T47D (cell line): ENCODE data around the gene DPP3.
"Not testable (repeated sequence)": the region's sequence is repeated elsewhere in the genome, so short reads cannot be mapped to it uniquely, and the experiment has no call there.

Source experiments
- DNase-seq, 2 experiments: peaks; one replicate each; pipeline versions ENCODE4 v3.0.0 to v3.0.0-alpha.2; 2011 to 2012; ENCODE audit warnings: low read depth in 1 of 2, low spot score in 1 of 2
- JUND ChIP-seq: IDR thresholded peaks from 2 replicates; pipeline ENCODE4 v1.6.1; 2012; ENCODE audit warnings: low read depth
- in situ Hi-C: cut with HindIII; loops from 2 replicates; pipeline ENCODE4 v1.10.0; 2016; ENCODE audit warnings: low sequenced_read_pairs, low pct_unique_long_range_greater_than_20kb

The DPP3 gene

DNA sequence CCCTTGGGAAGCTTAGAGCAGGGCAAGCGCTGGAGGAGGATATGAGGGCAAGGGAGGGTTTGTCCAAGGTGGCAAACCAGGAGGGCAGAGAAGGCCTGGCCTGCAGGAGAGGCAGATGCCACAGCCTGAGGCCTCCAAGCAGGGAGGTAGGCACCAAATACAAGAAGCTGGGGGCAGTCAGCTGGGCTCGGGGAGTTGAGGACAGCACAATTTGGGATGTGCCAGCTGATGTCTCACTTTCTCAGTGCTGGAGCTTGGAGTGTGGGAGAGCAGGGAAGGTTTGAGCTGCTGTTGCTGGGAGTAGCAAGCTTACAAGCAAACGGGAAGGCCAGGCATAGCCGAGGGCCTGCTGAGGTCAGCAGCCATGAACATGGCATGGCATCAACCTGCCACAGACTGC is 61.7 kb downstream of the DPP3 start:
- in situ Hi-C loops = no loop called here

DNA sequence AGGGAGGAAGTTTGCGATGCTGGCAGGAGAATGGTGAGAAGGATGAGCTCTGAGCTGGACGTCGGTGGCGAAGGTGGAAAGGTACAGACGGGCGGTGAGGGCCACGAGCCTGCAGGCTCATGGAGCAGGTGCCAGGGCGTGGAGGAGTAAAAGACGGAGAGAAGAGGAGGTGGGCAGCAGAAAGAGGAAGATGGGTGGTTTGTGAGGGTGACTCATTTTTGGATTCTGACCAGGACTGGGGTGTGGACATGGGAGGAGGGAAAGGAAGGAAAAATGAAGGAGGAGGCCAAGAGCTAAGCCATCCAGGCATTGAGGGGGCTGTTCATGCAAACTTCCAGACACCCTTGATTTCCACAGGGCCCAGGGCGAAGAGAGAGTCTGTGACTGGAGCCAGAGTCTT is 62.1 kb downstream of the DPP3 start:
- DNase-seq = no peak
- TF ChIP-seq JUND = no peak
- in situ Hi-C loops = no loop called here

More for the DNA sequence above, 61.7 kb downstream of the DPP3 start:
- no peak for TF ChIP-seq JUND
- DNase-seq = no peak

DNA sequence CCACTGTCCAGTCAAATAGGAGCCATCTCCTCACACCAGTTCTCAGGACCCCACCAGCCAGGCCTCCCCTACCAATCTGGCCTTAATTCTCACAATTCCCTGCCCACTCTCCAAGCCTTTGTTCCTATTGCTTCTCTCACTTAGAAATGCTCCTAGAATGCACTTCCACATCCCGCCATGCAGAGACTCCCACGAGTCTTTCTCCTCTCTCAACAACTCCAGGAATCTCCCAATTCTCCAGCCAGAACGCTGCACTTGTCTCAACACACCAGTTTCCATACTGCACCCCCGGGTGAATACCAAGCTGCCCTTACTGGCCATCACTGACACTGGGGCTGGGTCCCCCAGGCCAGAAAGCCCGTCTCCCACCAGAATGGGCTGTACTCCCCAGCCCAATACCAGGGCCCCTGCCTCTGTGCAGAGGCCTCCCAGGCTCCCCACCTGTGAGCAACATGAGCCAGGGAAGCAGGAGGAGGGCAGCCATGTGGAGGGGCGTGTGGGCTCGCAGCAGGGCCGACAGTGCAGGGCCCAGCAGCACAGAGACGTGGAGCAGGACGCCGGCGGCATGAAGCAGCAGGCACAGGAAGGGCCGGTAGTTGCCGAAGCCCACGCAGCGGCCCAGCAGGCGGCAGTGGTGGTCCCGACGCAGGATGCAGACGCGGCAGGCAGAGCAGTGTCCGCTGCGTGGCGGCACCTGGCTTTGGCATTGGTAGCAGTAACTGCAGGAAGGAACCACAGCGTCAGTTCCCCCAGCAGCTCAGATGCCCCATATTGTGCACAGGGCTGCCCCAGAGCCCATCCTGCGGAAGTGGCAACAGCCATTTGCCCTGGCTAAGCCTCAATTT is 63.3 kb downstream of the DPP3 start:
- in situ Hi-C loops = no loop called here
- TF ChIP-seq JUND = no peak
- no peak for DNase-seq

DNA sequence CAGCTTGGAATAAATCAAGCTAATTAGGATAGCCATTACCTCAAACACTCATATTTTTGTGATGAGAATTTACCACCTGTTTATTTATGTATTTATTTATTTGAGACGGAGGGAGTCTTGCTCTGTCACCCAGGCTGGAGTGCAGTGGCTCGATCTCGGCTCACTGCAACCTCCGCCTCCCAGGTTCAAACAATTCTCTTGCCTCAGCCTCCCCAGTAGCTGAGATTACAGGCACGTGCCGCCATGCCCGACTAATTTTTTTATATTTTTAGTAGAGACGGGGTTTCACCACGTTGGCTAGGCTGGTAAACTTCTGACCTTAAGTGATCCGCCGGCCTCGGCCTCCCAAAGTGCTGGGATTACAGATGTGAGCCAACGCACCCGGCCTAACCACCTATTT is 64.7 kb downstream of the DPP3 start:
- DNase-seq, in situ Hi-C loops: not testable (repeated sequence)

DNA sequence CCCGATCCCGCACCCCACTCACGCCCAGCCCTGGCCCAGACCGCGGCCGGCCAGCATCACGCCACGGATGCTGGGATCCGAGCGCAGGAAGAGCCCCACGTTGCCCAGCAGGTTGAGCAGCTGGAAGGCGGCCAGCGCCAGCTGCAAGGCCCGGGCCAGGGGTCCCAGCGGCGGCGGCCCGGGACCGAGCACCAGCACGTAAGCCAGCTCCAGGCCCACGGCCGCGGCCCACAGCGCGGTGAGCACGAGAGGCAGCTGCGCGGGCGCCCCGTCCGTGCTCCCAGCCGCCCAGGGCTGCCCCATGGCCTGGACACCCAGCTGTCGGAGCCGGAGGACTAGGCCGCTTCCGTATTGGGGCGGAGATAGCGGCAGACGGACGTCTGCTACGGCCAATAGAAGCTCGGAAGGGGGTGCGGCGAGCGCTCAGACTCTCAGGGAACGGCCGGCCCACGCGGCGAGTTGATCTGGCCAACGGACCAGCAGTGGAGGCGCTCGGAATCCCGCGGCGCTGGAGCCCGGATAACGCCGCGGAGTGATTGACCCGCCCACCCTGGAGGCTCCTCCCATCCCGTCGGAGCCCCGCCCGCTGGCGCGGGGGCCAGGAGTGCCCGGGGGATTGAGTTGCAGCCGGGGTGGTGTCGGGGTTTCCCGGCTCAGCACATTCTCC is 65.6 kb downstream of the DPP3 start, which contains the start of gene ZDHHC24:
Gene ZDHHC24, minus strand, starts transcription at position 348 of the 667 bp plus-strand sequence. Its CDS starts 45 bp downstream, at position 303.
- in situ Hi-C loops = no loop called here
- no peak for TF ChIP-seq JUND
- DNase-seq = peak; percentile 99 to 100

DNA sequence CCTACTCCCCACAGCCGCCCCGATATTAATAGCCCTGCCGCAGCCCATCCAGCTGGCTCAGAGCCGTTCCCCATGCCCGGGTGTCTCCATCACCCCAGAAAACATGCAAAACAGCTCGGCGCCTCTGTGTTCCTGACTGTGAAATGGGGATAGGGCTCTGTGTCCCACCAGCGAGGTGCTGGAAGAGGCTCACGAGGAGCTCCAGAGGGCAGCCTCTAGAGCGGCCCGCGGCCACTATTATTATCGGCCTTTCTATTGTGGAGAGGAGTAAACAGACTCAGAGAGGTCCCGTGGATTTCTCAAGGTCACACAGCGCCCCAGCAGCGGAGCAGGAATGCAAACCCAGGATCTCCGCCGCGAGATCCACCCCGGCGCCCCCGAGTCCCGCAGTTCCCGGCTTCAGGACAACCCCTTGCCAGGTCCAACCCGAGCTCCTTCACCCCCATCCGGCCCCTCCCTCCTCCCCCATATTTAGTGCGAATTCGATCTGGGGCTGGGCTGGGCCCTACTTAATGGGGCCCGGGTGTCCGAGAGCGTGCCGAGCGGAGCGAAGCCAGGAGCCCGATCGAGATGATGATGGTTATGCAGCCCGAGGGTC is 66.2 kb downstream of the DPP3 start, which contains the start of gene ACTN3:
Gene ACTN3, plus strand, starts transcription at position 536 of the 598 bp plus-strand sequence. Its CDS starts 35 bp downstream, at position 571.
- in situ Hi-C loops = no loop called here
- no peak for DNase-seq
- TF ChIP-seq JUND = no peak

DNA sequence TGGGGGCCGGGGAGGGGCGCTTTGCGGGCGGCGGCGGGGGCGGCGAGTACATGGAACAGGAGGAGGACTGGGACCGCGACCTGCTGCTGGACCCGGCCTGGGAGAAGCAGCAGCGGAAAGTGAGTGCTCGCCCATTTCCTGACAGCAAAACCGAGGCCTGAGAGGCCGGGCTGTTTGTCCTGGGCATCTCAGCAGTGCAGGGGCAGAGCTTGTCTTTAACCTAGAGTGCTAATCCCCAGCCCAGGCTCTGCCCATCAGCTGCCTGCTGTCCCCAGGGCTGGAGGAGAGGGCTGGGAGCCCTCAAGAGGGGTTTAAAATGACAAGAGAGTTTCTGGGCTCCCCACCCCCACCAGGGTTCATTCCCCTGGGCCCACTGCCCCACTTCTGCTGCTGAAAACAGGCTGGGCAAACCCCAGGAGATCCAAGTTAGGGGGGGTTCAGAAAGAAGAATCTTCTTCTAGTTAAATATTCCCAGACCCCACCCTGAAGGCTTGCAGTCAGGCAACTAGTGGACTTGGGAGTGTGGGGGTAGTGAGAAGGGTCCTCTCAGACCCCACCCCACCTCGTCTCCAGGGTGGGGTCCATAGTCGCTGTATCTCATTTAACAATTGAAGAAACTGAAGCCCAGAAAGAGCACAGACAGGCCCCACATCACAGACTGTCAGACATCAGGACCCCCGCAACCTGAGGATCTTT is 66.9 kb downstream of the DPP3 start:
- no peak for TF ChIP-seq JUND
- DNase-seq = no peak
- in situ Hi-C loops = no loop called here

DNA sequence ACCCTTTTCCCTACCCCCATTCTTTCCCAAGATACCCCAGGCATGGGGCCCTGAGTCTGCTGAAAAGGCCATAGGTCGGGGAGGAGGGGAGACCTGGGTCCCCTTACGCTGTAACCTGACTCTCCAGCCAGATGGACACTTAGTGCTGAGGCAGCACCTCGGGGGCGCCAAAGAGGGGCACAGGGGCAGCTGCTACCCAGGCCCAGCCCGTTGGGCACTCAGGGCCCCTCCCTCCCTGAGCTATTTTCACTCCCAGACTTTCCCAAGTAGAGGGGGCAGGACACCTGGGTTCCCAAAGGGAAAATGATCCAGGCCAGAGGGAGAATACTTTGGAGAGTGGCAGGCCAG is 67.4 kb downstream of the DPP3 start:
- no peak for DNase-seq
- in situ Hi-C loops = no loop called here
- no peak for TF ChIP-seq JUND

DNA sequence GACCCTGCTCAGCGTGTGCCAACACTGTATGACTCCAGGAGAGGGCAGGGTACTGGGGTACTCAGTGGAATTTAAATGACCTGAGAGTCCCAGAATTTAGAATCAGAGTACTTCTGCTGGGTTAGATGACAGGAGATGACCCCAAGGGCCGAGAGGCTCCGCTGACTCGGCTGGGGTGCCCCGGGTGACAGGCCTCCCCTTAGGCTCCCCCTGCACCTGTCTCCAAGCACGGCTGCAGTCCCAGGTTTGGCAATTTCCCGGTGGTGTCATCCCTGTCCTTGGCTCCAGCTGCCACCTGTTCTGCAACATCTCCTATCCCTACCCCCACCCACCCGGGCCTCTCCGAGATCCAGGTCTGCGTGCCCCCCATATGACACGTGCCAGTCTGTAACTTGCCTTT is 67.8 kb downstream of the DPP3 start:
- in situ Hi-C loops = no loop called here
- TF ChIP-seq JUND = no peak
- no peak for DNase-seq

DNA sequence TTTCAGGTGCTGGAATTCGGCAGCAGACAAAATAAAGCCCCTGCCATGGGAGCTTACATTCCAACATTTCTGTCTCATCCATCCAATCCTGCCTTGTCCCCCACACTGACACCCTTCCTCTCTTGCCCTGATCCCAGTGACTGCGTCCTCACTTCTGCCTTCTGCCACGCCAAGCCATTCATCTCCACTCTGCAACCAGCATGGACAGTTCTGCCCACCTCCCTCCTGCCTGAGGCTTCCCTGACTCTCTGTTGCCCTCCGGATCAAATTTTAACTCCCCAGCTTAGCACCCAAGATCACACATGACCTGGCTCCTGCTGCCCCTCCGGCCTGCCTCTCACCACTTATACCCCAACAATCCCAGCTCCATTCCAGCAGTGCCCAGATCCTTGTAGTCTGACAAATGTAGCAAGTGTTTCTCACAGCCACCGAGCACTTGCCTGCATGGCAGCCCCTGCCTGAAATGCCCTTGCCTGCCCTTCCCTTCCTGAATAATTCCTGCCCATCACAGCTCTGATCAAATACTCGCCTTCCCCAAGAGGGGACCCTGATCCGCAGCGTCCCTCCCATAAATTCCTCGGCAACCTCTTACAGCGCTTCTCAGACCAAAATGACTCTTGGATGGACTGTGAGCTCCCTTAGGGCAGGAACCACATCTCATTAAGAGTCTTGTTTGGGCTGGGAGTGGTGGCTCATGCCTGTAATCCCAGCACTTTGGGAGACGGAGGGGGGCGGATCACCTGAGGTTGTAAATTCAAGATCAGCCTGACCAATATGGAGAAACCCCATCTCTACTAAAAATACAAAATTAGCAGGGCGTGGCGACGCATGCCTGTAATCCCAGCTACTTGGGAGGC is 68.8 kb downstream of the DPP3 start:
- in situ Hi-C loops = no loop called here
- no peak for TF ChIP-seq JUND
- no peak for DNase-seq

DNA sequence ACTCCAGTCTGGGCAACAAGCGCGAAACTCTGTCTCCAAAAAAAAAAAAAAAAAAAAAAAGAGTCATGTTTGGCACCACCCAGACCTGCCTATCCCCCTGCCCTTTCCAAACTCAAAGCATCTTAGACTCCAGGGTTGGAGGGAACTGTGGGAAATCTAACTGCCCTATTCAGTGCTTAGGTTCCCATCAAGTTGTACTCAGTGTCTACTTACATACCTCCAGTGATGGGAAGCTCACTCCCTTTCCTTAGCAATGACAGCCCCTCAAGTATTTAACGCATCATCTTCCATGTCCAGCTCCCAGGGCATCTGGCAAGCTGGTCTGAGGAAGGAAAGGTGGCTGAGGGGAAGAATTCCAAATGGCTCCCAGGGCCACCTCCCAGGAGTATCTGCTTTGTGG is 69.5 kb downstream of the DPP3 start:
- DNase-seq = no peak
- in situ Hi-C loops = no loop called here

DNA sequence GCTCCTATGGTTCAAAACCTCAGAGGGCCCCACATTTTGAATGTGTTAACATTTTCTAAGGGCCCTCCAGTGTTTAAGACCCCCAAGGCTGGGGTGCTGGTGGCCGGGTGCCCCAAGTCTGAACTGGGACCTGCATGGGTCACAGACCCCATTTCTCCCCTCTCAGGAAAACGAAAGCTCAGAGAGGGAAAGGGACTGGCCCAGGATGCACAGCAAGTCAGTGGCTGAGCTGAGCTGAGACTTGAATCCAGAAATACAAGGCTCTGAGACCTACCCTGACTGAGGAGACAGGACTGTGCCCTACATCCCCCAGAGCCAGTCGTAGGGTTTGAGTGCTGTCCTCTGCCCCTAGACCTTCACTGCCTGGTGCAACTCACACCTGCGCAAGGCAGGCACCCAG is 70.7 kb downstream of the DPP3 start:
- DNase-seq = no peak
- TF ChIP-seq JUND = no peak
- in situ Hi-C loops = no loop called here

More for the DNA sequence above, 69.5 kb downstream of the DPP3 start:
- TF ChIP-seq JUND = no peak
